Heart right ventricle (tissue), 16 donors: ENCODE data around the gene CTU2. TPM values are rescaled to one million over a fixed set of nuclear protein-coding genes. Genes with fewer than 3 reads are reported as not detected.
A peak's percentile ranks its signal among the peaks of the same experiment; 100 is the strongest.

ENCODE experiments used
- ATAC-seq, 8 donors: fragments of 200-7000 bp; cut with Tn5 transposase; one replicate each; pipeline ENCODE4 v1.9.1; 2020; ENCODE audit warnings: mild to moderate bottlenecking in 8 of 8, moderate library complexity in 8 of 8, moderate number of reproducible peaks in 1 of 8
- DNase-seq, 2 donors: peaks; one replicate each; pipeline ENCODE4 v3.0.0-alpha.2; 2020
- H3K27ac ChIP-seq, 10 donors: fragments of 200-600 bp; sonication (generic) in 2 of 10; one replicate each; pipeline versions ENCODE4 v1.5.0 to v1.8.0; 2020 to 2022; ENCODE audit warnings: mild to moderate bottlenecking in 3 of 10
- H3K27me3 ChIP-seq, 7 donors: fragments of 200-600 bp; one replicate each; pipeline ENCODE4 v1.8.0; 2021 to 2022; ENCODE audit warnings: mild to moderate bottlenecking in 2 of 7
- H3K36me3 ChIP-seq, 9 donors: fragments of 200-600 bp; sonication (generic) in 1 of 9; one replicate each; pipeline versions ENCODE4 v1.5.0 to v1.8.0; 2020 to 2022; ENCODE audit warnings: mild to moderate bottlenecking in 2 of 9
- H3K4me1 ChIP-seq, 9 donors: fragments of 200-600 bp; sonication (generic) in 1 of 9; one replicate each; pipeline versions ENCODE4 v1.5.0 to v1.8.0; 2020 to 2022; ENCODE audit warnings: mild to moderate bottlenecking in 4 of 9
- H3K4me3 ChIP-seq, 10 donors: fragments of 200-600 bp; sonication (generic) in 2 of 10; one replicate each; pipeline versions ENCODE4 v1.5.0 to v1.8.0; 2020 to 2022; ENCODE audit warnings: mild to moderate bottlenecking in 7 of 10, moderate library complexity in 2 of 10
- H3K9me3 ChIP-seq, 11 donors: fragments of 200-600 bp in 10 of 11; sonication (generic) in 2 of 11; one replicate each; pipeline versions ENCODE4 v1.5.0 to v1.8.0; 2013 to 2022; ENCODE audit warnings: mild to moderate bottlenecking in 2 of 11, control low read depth in 1 of 11, moderate library complexity in 1 of 11
- CTCF ChIP-seq, 9 donors: fragments of 200-600 bp; sonication (generic) in 2 of 9; IDR thresholded peaks; one replicate each; pipeline versions ENCODE4 v1.5.0 to v1.8.0; 2021 to 2022; ENCODE audit warnings: antibody characterized with exemption in 9 of 9, mild to moderate bottlenecking in 5 of 9, moderate library complexity in 1 of 9
- WGBS, 2 donors: extraction: QIAGEN DNeasy Blood & Tissue Kit; methylation state at CpG; one replicate each; pipeline ENCODE4 v1.1.7; 2013; ENCODE audit warnings: inconsistent platforms in 1 of 2; 5-methylcytosine and 5-hydroxymethylcytosine counted together
- intact Hi-C, 10 donors: fragments of 100-400 bp; cut with DNase I; formaldehyde crosslinking; loops; one replicate each; pipeline versions ENCODE4 v1.11.1 to v1.14.2; 2022
- polyA plus RNA-seq, 2 donors: library from polyadenylated mRNA; stranded (reverse); fragments of 200-250 nt; gene quantifications; one replicate each; pipeline ENCODE4 v1.2.3, GENCODE V29; 2013
- total RNA-seq, 10 donors: library from RNA; stranded (reverse); fragmentation: NEBNext Ultra II Directional in 3 of 10; extraction: Animal tissue kit (Norgen Biotek cat#: 25700) in 3 of 10; gene quantifications; one replicate each; pipeline versions ENCODE4 v1.2.1 to v1.2.4, GENCODE V29; 2021 to 2023
- donor health status: Arrhythmogenic right ventricular cardiomyopathy.
- donor health status: ischemic (EF 13 %, LVEDD 7.1; RV severe dilation, severe dysfunction).
- donor health status: healthy with polysubstance abuse.
- donor health status: DM: no; HTN: yes; CAD: no.
- donor health status: DM: no; HTN: no; CAD: no.
- donor health status: ischemic (EF 25% LVEDD 6.9; RV normal size, moderate dysfunction).
- donor health status: ischemic (EF 25% LVEDD 5.7; RV mildly dilated, moderate dysfunction).
- donor health status: healthy.
- donor health status: DM: yes; HTN: yes; CAD: no.
- donor health status: Ischemic cardiomyopathy.
- donor health status: ischemic (EF 35%, LVEDD 5.7; RV mildly dilated, moderate dysfunction).
- donor health status: nonischemic (EF 11% LVEDD 7.7; RV severe dilation, severe dysfunction).
- donor health status: DM: yes; HTN: yes; CAD: no.
- donor health status: PGD.
- donor health status: ischemic (EF 29% LVEDD 5.4; RV normal size, mild dysfunction).
- donor health status: nonischemic (EF 23%, LVEDD 6.1; RV moderate dilation, normal function).

CTU2 gene
- total and polyA plus RNA-seq, 12 donors = 11.8 to 22.6 (median 14.4) TPM

- Histone ChIP-seq H3K4me3 (no peak overlapping the region), H3K27ac (peak overlapping the region in 8 of 10 donors; percentile 59 to 86 (median 78)), H3K9me3 (no peaks in the 10 kb centered on the region), H3K27me3 (no peaks in the 10 kb centered on the region), H3K36me3 (peaks cover 0 to 12% (median 0%) of the 10 kb centered on the region in 9 donors), H3K4me1 (peaks cover 0 to 37% (median 17%) of the 10 kb centered on the region in 9 donors)
- ATAC-seq = peak in 5 of 8 donors; percentile 11 to 45 (median 29)
- 54 to 56% methylated on average over 11 of the region's 11 CpGs for WGBS, 2 donors
- TF ChIP-seq CTCF (IDR thresholded peaks at IDR 0.05) = peak in 4 of 9 donors; percentile 12 to 26 (median 18)
- intact Hi-C loops = no loop called here
- no peak for DNase-seq
These were observed 33.5 kb upstream of the CTU2 start for GRCh38 chr16:88672776-88673175.

- TF ChIP-seq CTCF (IDR thresholded peaks at IDR 0.05) = no peak
- Histone ChIP-seq H3K9me3 (no peaks in the 10 kb centered on the region), H3K36me3 (peaks cover 0 to 23% (median 0%) of the 10 kb centered on the region in 9 donors), H3K27me3 (peaks cover 0 to 10% (median 0%) of the 10 kb centered on the region in 7 donors), H3K4me1 (peaks cover 0 to 37% (median 17%) of the 10 kb centered on the region in 9 donors), H3K4me3 (no peak overlapping the region), H3K27ac (peak overlapping the region in 9 of 10 donors; percentile 18 to 86 (median 78))
- peak; percentile 57 to 58 for DNase-seq
- intact Hi-C loops = no loop called here
- WGBS, 2 donors = 49 to 69% methylated on average over 19 of the region's 19 CpGs
- peak; percentile 60 to 90 (median 80) for ATAC-seq
These were observed 32.5 kb upstream of the CTU2 start for GRCh38 chr16:88673716-88674379.

- WGBS, 2 donors = 74 to 76% methylated on average over 22 of the region's 22 CpGs
- no peak overlapping the region for H3K27ac ChIP-seq
- peaks cover 0 to 30% (median 0%) of the 10 kb centered on the region in 9 donors for H3K36me3 ChIP-seq
- peaks cover 0 to 27% (median 0%) of the 10 kb centered on the region in 7 donors for H3K27me3 ChIP-seq
- no peak for TF ChIP-seq CTCF (IDR thresholded peaks at IDR 0.05)
- no peak for DNase-seq
- ATAC-seq = no peak
- no peak overlapping the region for H3K4me3 ChIP-seq
- peaks cover 0 to 37% (median 17%) of the 10 kb centered on the region in 9 donors for H3K4me1 ChIP-seq
- H3K9me3 ChIP-seq = no peaks in the 10 kb centered on the region
- intact Hi-C loops = no loop called here
These were observed 29.6 kb upstream of the CTU2 start for GRCh38 chr16:88676502-88677242.

- DNase-seq = no peak
- no peak for ATAC-seq
- intact Hi-C loops = no loop called here
- H3K4me3 ChIP-seq = no peak overlapping the region
- no peaks in the 10 kb centered on the region for H3K9me3 ChIP-seq
- peaks cover 0 to 30% (median 0%) of the 10 kb centered on the region in 9 donors for H3K36me3 ChIP-seq
- H3K27ac ChIP-seq = no peak overlapping the region
- WGBS, 2 donors = 80 to 82% methylated on average over 13 of the region's 13 CpGs
- peaks cover 0 to 29% (median 13%) of the 10 kb centered on the region in 9 donors for H3K4me1 ChIP-seq
- peaks cover 0 to 35% (median 0%) of the 10 kb centered on the region in 7 donors for H3K27me3 ChIP-seq
- no peak for TF ChIP-seq CTCF (IDR thresholded peaks at IDR 0.05)
These were observed 28.6 kb upstream of the CTU2 start for GRCh38 chr16:88677721-88678120.
